Activated CD8-positive, alpha-beta T cell treated with anti-CD3 and anti-CD28 coated beads for 36 hours (primary cell): ENCODE measurements around the gene ASIC1. TPM values are rescaled to one million over a fixed set of nuclear protein-coding genes. Genes with fewer than 3 reads are reported as not detected.

Experiments
- ATAC-seq: fragments of 200-7000 bp; cut with Tn5 transposase; one replicate; pipeline ENCODE4 v1.10.0; 2021; ENCODE audit warnings: mild to moderate bottlenecking, moderate library complexity
- CTCF ChIA-PET: fragments of 350-600 bp; sonication (Branson Sonifier 250); formaldehyde crosslinking; loops from one replicate; lab custom pipeline; 2021; ENCODE audit warnings: antibody characterized with exemption; lab: Charles Lee
- POLR2A ChIA-PET: fragments of 350-600 bp; sonication (Branson Sonifier 250); formaldehyde crosslinking; loops from one replicate; lab custom pipeline; 2021; ENCODE audit warnings: antibody characterized with exemption; lab: Charles Lee
- DNase-seq: peaks from one replicate; pipeline ENCODE4 v3.0.0-alpha.2; 2020
- H3K27ac Mint-ChIP-seq: one replicate; pipeline ENCODE4 v1.8.0; 2021; ENCODE audit warnings: mild to moderate bottlenecking, mixed read lengths
- H3K27me3 Mint-ChIP-seq: one replicate; pipeline ENCODE4 v1.8.0; 2021; ENCODE audit warnings: mixed read lengths
- H3K36me3 Mint-ChIP-seq: one replicate; pipeline ENCODE4 v1.8.0; 2021; ENCODE audit warnings: low read depth, mixed read lengths
- H3K4me1 Mint-ChIP-seq: one replicate; pipeline ENCODE4 v1.8.0; 2021; ENCODE audit warnings: low read depth, mixed read lengths
- H3K4me3 Mint-ChIP-seq: one replicate; pipeline ENCODE4 v1.8.0; 2021; ENCODE audit warnings: mild to moderate bottlenecking, moderate library complexity, mixed read lengths
- H3K9me3 Mint-ChIP-seq: one replicate; pipeline ENCODE4 v1.8.0; 2021; ENCODE audit warnings: mixed read lengths
- CTCF ChIP-seq: fragments of 200-600 bp; IDR thresholded peaks from one replicate; pipeline ENCODE4 v1.8.0; 2022; ENCODE audit warnings: antibody characterized with exemption, mild to moderate bottlenecking
- intact Hi-C: fragments of 100-400 bp; cut with micrococcal nuclease; formaldehyde crosslinking; loops from one replicate; pipeline ENCODE4 v1.10.0; 2022
- total RNA-seq, 2 experiments: library from RNA; stranded (reverse); gene quantifications; one replicate each; pipeline ENCODE4 v1.2.3, GENCODE V29; 2021

Gene ASIC1
- total RNA-seq, 2 experiments from 2014 or later: 14.3 to 17.3 TPM

GRCh38 chr12:50102646-50103309 is 45.4 kb downstream of the ASIC1 start:
- intact Hi-C loops: no loop called here
- ChIA-PET POLR2A (interaction anchor here (0.9 kb wide), 1 partner anchor 10 kb away, joined by 3 read pairs; no protein-coding TSS in a partner anchor), CTCF (interaction anchor here (1.4 to 6.7 kb wide), 4 partner anchors 8 to 73 kb away, joined by 3 to 54 read pairs (median 18); partner anchors contain the start of gene COX14)
- Mint-ChIP-seq H3K4me3 (no peak overlapping the region), H3K36me3 (peaks cover 25% of the 10 kb centered on the region), H3K4me1 (no peaks in the 10 kb centered on the region), H3K9me3 (no peaks in the 10 kb centered on the region), H3K27ac (peak overlapping the region; percentile 20), H3K27me3 (no peaks in the 10 kb centered on the region)
- ATAC-seq (no peak), DNase-seq (no peak)
- TF ChIP-seq CTCF: no peak

GRCh38 chr12:50103351-50103750 is 46.0 kb downstream of the ASIC1 start:
- Mint-ChIP-seq H3K4me3 (no peak overlapping the region), H3K27me3 (no peaks in the 10 kb centered on the region), H3K36me3 (peaks cover 19% of the 10 kb centered on the region), H3K9me3 (no peaks in the 10 kb centered on the region), H3K4me1 (no peaks in the 10 kb centered on the region), H3K27ac (no peak overlapping the region)
- DNase-seq: no peak
- CTCF ChIA-PET: interaction anchor here (0.6 to 6.7 kb wide), 6 partner anchors 8 to 72 kb away, joined by 3 to 54 read pairs (median 4); partner anchors contain the start of genes CERS5, COX14 and SMARCD1
- POLR2A ChIA-PET: interaction anchor here (0.9 to 1.3 kb wide), 2 partner anchors 9 to 19 kb away, joined by 3 to 5 read pairs; no protein-coding TSS in a partner anchor
- intact Hi-C loops: no loop called here
- ATAC-seq: no peak
- no peak for TF ChIP-seq CTCF

GRCh38 chr12:50103767-50104321 is 46.4 kb downstream of the ASIC1 start, which contains the start of gene GPD1:
Gene GPD1, plus strand, starts transcription at chr12:50104008. Its CDS starts 43 bp downstream, at chr12:50104051.
- intact Hi-C loops: no loop called here
- TF ChIP-seq CTCF: no peak
- POLR2A ChIA-PET: interaction anchor here (0.9 to 1.3 kb wide), 2 partner anchors 9 to 19 kb away, joined by 3 to 5 read pairs; no protein-coding TSS in a partner anchor
- ATAC-seq (peak; percentile 84), DNase-seq (peak; percentile 50)
- H3K36me3 Mint-ChIP-seq: peaks cover 16% of the 10 kb centered on the region
- no peaks in the 10 kb centered on the region for H3K27me3 Mint-ChIP-seq
- CTCF ChIA-PET: interaction anchor here (0.6 to 6.7 kb wide), 7 partner anchors 7 to 211 kb away, joined by 3 to 54 read pairs (median 3); partner anchors contain the start of genes CERS5, COX14 and SMARCD1
- no peaks in the 10 kb centered on the region for H3K9me3 Mint-ChIP-seq
- no peak within 1 kb of the TSS for H3K4me3 Mint-ChIP-seq
- no peaks in the 10 kb centered on the region for H3K4me1 Mint-ChIP-seq
- H3K27ac Mint-ChIP-seq: peak within 1 kb of the TSS; percentile 20

GRCh38 chr12:50104417-50105366 is 47.3 kb downstream of the ASIC1 start:
- Mint-ChIP-seq H3K4me1 (no peaks in the 10 kb centered on the region), H3K27ac (no peak overlapping the region), H3K36me3 (peaks cover 10% of the 10 kb centered on the region), H3K27me3 (no peaks in the 10 kb centered on the region), H3K4me3 (no peak overlapping the region), H3K9me3 (no peaks in the 10 kb centered on the region)
- ATAC-seq (no peak), DNase-seq (no peak)
- ChIA-PET POLR2A (interaction anchor here (1.3 kb wide), 1 partner anchor 20 kb away, joined by 5 read pairs; no protein-coding TSS in a partner anchor), CTCF (interaction anchor here (1.4 to 6.7 kb wide), 4 partner anchors 16 to 210 kb away, joined by 3 to 32 read pairs (median 4); partner anchors contain the start of gene SMARCD1)
- intact Hi-C loops: no loop called here
- no peak for TF ChIP-seq CTCF
